GM23248 (cell line): ENCODE measurements around the gene KLF15.

Source experiments
- EZH2 ChIP-seq: fragments of 200-600 bp; sonication (generic); IDR thresholded peaks from 2 replicates; pipeline ENCODE4 v1.6.1; 2018; ENCODE audit warnings: antibody characterized with exemption, mild to moderate bottlenecking; ENCODE audit not compliant: insufficient read depth, poor library complexity, severe bottlenecking
- EZH2phosphoT487 ChIP-seq: fragments of 200-600 bp; sonication (generic); IDR thresholded peaks from 2 replicates; pipeline ENCODE4 v1.6.1; 2018; ENCODE audit warnings: antibody characterized with exemption, moderate library complexity, mild to moderate bottlenecking, low read depth; ENCODE audit not compliant: insufficient read depth

- no peak for TF ChIP-seq EZH2
- TF ChIP-seq EZH2phosphoT487, result no peak
Observed at GRCh38 chr3:126375835-126376331, 18.7 kb upstream of the KLF15 start.
